SIG-M5 treated with dmso at 0.1 percent for 504 hours (cell line): ENCODE measurements around the gene TEAD4.
A peak's percentile ranks its signal among the peaks of the same experiment; 100 is the strongest.
"Not testable (repeated sequence)": the region's sequence is repeated elsewhere in the genome, so short reads cannot be mapped to it uniquely, and the experiment has no call there.

ENCODE experiments used
- DNase-seq: peaks from one replicate; lab custom pipeline; 2025; ENCODE audit not compliant: unreplicated experiment; lab: John Stamatoyannopoulos, UW

The TEAD4 gene

GRCh38 chr12:3046441-3047200 lies 87.4 kb downstream of the TEAD4 start:
- no peak for DNase-seq

- no peak for DNase-seq
Measured at GRCh38 chr12:3047961-3048360, 88.8 kb downstream of the TEAD4 start.

DNA sequence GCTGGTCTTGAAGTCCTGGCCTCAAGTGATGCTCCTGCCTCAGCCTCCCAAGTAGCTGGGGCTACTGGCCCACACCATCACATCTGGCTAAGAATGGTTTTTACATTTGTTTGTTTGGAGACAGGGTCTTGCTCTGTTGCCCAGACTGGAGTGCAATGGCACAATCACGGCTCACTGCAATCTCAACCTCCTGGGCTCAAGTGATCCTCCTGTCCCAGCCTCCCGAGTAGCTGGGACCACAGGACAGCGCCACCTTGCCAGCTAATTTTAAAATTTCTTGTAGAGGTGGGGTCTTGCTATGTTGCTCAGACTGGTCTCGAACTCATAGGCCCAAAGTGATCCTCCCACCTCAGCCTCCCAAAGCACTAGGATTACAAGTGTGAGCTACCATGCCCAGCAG lies 89.3 kb downstream of the TEAD4 start:
- DNase-seq: no peak

DNA sequence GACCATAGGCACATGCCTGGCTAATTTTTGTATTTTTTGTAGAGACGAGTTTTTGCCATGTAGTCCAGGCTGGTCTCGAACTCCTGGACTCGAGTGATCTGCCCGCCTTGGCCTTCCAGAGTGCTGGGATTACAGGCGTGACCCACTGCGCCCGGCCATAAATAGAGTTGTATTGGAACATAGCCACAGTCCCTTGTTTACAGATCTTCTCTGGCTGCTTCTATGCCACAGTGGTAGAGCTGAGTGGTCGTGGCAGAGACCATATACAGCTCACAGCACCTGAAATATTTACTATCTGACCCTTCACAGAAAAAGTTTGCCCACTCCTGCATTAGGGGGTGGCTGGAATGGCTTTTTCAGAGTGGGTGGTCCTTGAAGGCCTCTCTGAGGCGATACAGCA lies 90.0 kb downstream of the TEAD4 start:
- no peak for DNase-seq

DNA sequence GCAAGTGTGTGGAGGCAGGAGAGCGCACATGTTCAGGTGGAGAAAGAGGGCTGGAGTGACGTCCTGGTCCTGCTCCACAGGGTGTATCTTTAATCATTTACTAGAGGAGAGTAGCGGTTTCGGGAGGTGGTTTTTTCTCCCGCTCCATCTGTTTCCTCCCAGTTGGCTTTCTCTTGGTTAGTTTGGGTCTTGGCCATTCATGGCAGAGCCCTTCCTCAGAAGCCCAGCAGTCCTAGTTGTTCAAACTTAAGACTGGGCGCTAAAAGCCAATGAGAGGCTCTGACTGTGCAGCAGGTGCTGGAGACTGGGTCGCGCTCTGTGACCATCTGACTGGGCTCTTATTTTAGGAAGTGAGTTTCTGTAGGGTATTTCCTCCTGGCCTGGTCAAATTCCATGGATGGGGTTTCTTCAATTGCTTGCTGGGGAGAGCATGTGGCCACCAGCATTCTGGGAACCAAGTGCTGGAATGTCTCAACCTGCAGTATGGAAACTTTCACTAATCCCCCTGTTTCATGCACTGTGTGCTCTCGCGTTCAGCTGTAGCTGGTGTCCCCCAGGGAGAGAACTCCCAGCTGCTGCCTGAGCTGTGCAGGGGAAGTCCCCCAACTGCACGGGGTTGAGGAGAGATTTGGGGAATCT lies 90.5 kb downstream of the TEAD4 start:
- no peak for DNase-seq

- DNase-seq: no peak
Measured at GRCh38 chr12:3054374-3054773, 95.2 kb downstream of the TEAD4 start.

- DNase-seq: no peak
Measured at GRCh38 chr12:3055026-3055703, 96.0 kb downstream of the TEAD4 start.

DNA sequence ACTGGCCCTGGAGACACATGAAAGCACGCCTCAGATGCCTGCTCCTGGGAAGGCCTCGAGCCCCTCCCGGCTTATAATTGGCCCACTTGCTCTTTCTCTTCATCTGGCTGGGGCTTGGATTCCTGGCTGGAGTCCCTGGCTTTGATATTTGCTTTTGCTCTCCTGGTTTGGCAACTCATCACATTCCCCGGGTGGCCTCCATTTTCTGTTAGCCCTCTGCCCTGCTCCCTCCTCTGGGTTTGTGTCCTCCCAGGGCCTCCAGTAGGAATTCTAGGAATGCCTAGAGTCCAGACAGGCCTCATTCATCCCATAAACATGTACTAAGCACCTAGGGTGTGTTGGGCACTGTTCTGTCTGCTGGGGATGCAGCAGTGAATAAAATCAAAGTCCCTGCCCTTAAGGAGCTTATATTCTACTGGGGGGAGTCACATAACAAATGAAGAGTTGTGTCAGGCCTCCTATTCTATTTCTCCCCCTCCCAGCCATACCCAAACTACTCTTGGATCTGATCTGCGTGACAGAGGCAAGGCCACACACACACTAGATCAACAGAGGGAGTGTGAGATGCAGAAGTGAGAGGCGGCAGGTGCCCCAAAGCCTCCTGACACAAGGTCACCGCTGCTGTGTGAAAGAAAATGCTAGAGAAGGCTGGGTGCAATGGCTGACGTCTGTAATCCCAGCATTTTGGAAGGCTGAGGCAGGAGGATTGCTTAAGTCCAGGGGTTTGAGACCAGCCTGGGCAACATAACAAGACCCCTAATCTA lies 96.7 kb downstream of the TEAD4 start:
- no peak for DNase-seq

- no peak for DNase-seq
Measured at GRCh38 chr12:3061059-3061458, 101.9 kb downstream of the TEAD4 start.

DNA sequence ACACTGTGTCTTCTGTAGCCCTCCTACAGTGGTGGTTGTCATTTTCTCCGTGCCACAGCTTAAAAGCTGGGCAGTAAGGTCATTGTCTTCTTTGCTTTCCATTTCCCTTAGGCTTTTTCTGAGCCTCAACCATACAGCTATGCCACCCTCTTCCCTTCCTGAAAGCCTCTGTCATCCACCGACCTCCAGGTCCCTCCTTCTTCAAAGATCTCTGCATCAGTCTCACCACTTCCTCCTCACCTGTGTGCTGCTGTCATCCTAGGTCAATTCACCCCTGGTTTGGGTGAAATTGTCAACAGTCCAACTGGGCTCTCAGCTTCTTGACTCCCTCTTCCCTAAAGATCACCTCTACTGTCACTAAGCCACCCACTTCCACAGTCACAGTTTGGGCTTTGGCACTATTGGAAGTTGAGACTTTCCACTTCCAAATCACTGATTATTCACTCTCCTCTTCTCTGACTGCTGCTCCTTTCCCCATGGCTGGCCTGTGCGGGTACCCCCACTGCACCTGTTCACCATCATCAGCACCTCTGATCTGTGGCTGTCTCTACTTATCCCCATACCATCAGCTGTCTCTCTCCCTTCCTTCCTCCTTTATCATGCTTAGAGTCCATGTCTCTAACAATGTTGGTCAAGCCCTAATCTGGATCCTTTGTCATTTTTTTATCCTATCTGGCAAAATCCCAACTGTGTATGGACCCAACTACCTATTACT lies 102.5 kb downstream of the TEAD4 start:
- no peak for DNase-seq

GRCh38 chr12:3065300-3065699 lies 106.1 kb downstream of the TEAD4 start:
- DNase-seq: no peak

DNA sequence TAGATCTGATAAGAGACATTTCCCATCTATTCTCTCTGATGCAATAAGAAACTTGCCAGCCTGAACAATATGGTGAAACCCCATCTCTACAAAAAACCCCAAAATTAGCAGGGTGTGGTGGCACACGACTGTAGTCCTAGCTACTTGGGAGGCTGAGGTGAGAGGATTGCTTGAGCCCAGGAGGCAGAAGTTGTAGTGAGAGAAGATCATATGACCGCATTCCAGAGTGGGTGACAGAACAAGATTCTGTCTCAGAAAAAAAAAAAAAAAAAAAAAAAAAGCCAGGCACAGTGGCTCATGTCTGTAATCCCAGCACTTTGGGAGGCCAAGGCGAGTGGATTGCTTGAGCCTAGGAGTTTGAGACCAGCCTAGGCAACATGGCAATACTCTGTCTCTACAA lies 106.6 kb downstream of the TEAD4 start:
- not testable (repeated sequence) for DNase-seq

- DNase-seq: no peak
Measured at GRCh38 chr12:3069714-3070113, 110.5 kb downstream of the TEAD4 start.

DNA sequence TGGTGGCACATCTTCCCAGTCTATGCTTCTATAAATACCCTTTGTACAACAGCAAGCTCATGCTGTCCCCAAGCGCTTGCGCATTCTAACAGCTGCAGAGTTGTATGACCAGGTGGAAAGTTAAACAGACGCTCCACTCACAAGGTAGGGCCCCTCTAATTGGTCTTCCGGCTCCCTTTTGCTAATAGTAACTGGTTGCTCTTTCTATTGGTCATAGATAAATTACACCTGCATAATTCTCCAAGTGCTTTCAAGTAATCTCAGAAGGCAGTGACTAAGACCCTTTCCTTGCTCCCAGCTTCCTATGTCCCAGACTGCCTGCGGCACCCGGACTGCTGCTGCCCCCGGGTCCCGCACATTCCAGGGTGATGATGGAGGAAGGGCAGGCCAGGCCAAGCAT lies 111.9 kb downstream of the TEAD4 start:
- DNase-seq: no peak

GRCh38 chr12:3071710-3072109 lies 112.5 kb downstream of the TEAD4 start:
- DNase-seq: no peak

GRCh38 chr12:3073438-3074250 lies 114.4 kb downstream of the TEAD4 start:
- DNase-seq: peak; percentile 79

DNA sequence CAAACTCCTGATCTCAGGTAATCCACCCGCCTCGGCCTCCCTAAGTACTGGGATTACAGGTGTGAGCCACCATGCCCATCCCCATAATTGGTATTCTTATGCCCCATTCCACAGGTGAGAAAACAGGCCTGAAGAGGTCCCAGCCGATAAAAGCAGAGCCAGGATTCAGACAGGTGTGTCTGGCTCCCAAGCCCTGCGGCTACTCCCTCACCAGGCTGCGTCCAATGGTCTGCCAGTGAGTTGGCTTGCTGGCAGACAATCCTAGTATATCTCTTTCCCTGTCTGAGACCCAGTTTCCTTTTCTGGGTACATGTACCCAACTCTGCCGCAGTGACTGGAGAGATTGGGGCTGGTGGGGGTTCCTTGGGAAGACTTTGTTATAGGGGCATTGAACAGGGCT lies 116.1 kb downstream of the TEAD4 start:
- no peak for DNase-seq

GRCh38 chr12:3076730-3077571 lies 117.8 kb downstream of the TEAD4 start, which contains the start of gene TSPAN9:
TSPAN9 (plus strand) TSS chr12:3077379; CDS start chr12:3201194, 123,815 bp downstream.
- peak; percentile 17 for DNase-seq

GRCh38 chr12:3077572-3078081 lies 118.4 kb downstream of the TEAD4 start:
- DNase-seq: no peak
